ENCODE results near the gene WBP1.

Gene WBP1

DNA sequence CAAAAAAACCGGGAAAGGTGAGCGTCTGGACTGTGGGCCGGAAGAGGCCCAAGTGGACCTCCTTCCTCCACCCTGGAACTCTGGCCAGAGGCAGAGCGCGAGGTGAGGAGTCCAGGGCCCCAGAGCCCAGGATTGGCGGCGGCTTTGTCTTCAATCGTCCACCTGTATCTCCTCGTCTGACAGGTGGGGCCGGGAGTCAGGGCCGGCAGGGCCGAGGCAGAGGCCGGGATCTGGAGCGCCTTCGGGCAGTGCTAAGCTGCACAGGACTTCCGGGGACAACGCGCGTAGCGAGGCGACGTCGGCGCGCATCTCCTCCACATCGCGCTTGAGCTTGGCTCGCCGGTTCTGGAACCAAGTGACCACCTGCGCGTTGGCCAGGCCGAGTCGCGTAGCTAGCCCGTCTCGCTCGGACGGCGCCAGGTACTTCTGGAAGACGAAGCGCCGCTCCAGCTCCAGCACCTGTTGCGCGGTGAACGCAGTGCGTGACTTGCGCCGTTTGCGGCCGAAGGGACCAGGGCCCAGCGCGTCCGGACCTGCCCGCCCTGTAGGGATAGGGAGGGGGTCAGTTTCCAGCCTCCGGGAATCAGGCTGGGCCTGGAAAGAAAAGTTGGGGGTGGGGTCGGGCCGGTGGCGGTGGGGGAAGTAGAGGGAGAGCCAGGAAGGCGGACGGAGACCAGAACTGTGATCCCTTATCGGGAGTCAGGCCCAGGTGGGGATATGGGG, 39.7 kb downstream of the WBP1 start:
- H3K27ac ChIP-seq (ENCODE audit: low read depth in 2 of 2, low read length in 2 of 2), result no peak overlapping the region
- H3K36me3 ChIP-seq (ENCODE audit: control insufficient read depth in 2 of 2, insufficient read depth in 2 of 2, low read length in 2 of 2), result peaks cover 8 to 9% of the 10 kb centered on the region in 2 donors
- peak overlapping the region; percentile 26 to 33 for H3K9ac ChIP-seq (ENCODE audit: low read depth in 1 of 2, low read length in 2 of 2)
- peaks cover 25 to 30% of the 10 kb centered on the region in 2 donors for H3K4me1 ChIP-seq (ENCODE audit: control insufficient read depth in 2 of 2, insufficient read depth in 2 of 2, low read length in 2 of 2)
- H3K27me3 ChIP-seq (ENCODE audit: control insufficient read depth in 2 of 2, insufficient read depth in 2 of 2, low read length in 2 of 2), result peaks cover 14 to 34% of the 10 kb centered on the region in 2 donors
- H3K9me3 ChIP-seq (ENCODE audit: control insufficient read depth in 2 of 2, low read length in 2 of 2), result no peaks in the 10 kb centered on the region
- H3K4me3 ChIP-seq (ENCODE audit: low read length in 2 of 2), result peak overlapping the region; percentile 63 to 73

DNA sequence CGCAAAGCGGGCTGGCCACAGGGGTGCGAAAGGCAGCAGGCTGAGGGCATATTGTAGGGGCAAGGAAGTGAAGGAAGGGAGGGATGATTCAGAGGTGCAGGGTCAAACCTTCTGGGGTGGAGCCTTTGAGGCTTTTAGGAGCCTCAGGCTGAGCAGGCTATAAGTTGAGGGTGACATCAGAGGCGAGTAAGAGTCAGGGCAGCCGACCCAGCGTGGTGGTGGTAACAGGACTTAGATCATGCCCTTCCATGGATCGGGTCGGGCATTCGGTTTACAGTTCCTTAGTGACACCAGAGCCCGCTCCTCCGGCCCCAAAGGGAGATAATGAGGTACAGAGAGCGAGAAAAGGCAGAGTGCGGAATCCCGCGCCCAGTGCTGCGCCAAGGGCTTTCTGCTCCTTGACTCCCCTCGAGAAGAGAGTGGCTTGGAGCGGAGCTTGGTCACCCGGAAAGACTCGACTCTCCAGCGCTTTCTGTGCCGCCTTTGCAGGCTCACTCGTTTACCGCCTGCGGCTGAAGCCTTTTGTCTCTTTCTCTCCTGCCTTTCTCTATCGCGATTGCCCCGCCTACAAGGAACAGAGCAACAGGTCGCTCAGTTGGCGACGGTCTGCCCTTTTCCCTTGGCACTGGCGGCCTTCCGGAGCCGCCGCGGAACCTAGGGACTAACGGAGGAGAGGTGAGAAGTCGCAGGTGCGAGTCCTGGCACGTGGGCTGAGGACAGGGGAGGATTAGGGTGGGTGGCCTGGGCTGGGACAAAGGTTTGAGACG, 40.4 kb downstream of the WBP1 start:
- peak overlapping the region; percentile 63 to 73 for H3K4me3 ChIP-seq (ENCODE audit: low read length in 2 of 2)
- H3K4me1 ChIP-seq (ENCODE audit: control insufficient read depth in 2 of 2, insufficient read depth in 2 of 2, low read length in 2 of 2), result peaks cover 29 to 36% of the 10 kb centered on the region in 2 donors
- peak overlapping the region in 1 of 2 donors; percentile 33 for H3K9ac ChIP-seq (ENCODE audit: low read depth in 1 of 2, low read length in 2 of 2)
- H3K27ac ChIP-seq (ENCODE audit: low read depth in 2 of 2, low read length in 2 of 2), result no peak overlapping the region
- H3K9me3 ChIP-seq (ENCODE audit: control insufficient read depth in 2 of 2, low read length in 2 of 2), result no peaks in the 10 kb centered on the region
- H3K36me3 ChIP-seq (ENCODE audit: control insufficient read depth in 2 of 2, insufficient read depth in 2 of 2, low read length in 2 of 2), result peaks cover under 1 to 2% of the 10 kb centered on the region in 2 donors
- peaks cover 14 to 34% of the 10 kb centered on the region in 2 donors for H3K27me3 ChIP-seq (ENCODE audit: control insufficient read depth in 2 of 2, insufficient read depth in 2 of 2, low read length in 2 of 2)

DNA sequence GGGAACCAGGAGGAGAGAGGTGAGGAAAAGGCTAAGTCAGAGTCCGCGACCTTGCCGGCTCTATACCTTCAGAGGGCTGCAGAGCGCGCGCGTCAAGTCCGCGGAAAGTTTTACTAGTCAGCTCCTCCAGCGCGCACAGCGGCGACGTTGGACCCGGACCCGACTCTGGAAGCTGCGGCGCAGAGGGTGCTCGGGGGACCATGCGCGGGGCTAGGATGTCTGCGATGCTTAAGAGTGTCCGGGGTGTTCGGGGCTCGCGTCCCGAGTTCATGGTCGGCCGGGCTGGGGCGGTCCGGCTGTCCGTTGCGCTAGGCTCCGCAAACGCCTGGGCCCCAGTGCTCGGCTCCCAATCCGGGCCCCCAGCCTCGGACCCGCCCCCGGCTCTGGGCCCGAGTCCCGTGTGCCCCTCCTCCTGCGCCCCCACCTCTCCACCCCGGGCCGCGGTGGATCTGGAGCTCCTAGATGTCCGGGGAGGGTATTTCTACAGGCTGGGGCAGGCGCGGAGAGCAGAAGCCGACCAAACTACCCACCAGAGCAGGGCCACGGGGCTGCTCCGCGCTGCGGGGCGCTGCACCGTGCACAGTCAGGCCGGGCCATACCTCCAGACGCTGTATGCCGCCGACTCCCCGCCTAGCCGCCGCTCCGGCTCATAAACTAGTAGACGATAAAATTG, 41.2 kb downstream of the WBP1 start, which contains the start of gene LBX2:
Gene LBX2, minus strand, starts transcription at position 337 of the 673 bp plus-strand sequence. Its CDS starts 66 bp downstream, at position 271.
- H3K27me3 ChIP-seq (ENCODE audit: control insufficient read depth in 2 of 2, insufficient read depth in 2 of 2, low read length in 2 of 2), result peaks cover 14 to 34% of the 10 kb centered on the region in 2 donors
- H3K4me1 ChIP-seq (ENCODE audit: control insufficient read depth in 2 of 2, insufficient read depth in 2 of 2, low read length in 2 of 2), result peaks cover 35 to 41% of the 10 kb centered on the region in 2 donors
- no peaks in the 10 kb centered on the region for H3K9me3 ChIP-seq (ENCODE audit: control insufficient read depth in 2 of 2, low read length in 2 of 2)
- H3K9ac ChIP-seq (ENCODE audit: low read depth in 1 of 2, low read length in 2 of 2), result peak within 1 kb of the TSS in 1 of 2 donors; percentile 33
- no peaks in the 10 kb centered on the region for H3K36me3 ChIP-seq (ENCODE audit: control insufficient read depth in 2 of 2, insufficient read depth in 2 of 2, low read length in 2 of 2)
- H3K4me3 ChIP-seq (ENCODE audit: low read length in 2 of 2), result peak within 1 kb of the TSS; percentile 63 to 73
- no peak within 1 kb of the TSS for H3K27ac ChIP-seq (ENCODE audit: low read depth in 2 of 2, low read length in 2 of 2)

DNA sequence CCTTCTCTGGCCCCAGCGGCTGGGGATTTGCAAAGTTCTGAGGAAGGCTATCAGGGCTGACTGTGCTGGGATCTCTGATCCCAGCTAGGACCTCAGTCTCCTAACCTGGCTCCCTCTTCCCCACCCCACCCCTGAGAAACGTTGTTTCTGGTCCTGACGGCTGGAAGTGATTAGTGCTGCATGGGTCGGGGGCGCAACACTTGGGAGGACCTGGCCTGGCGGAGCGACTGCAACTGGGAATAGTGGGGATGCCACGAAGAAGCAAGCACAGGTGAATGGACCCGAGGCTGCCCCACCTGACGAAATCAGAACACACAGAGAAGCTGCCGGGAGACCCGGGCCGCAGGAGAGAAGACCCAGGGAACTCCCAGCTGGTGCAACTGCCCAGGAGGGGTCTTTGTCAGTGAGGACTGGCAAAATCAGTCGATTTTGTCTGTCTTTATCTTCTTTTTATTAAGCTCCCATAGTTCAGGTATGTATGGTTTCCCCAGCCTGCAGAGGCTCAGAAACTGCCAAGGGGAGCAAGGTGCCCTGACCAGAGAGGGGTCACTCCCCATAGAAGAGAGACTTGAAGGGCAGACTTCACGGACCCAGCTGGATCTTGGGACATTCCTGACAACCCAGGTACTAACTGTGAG, 41.8 kb downstream of the WBP1 start:
- Histone ChIP-seq H3K4me1 (ENCODE audit: control insufficient read depth in 2 of 2, insufficient read depth in 2 of 2, low read length in 2 of 2) (peaks cover 35 to 41% of the 10 kb centered on the region in 2 donors), H3K9me3 (ENCODE audit: control insufficient read depth in 2 of 2, low read length in 2 of 2) (no peaks in the 10 kb centered on the region), H3K27me3 (ENCODE audit: control insufficient read depth in 2 of 2, insufficient read depth in 2 of 2, low read length in 2 of 2) (peaks cover 14 to 34% of the 10 kb centered on the region in 2 donors), H3K27ac (ENCODE audit: low read depth in 2 of 2, low read length in 2 of 2) (no peak overlapping the region), H3K36me3 (ENCODE audit: control insufficient read depth in 2 of 2, insufficient read depth in 2 of 2, low read length in 2 of 2) (peaks cover 0 to 1% of the 10 kb centered on the region in 2 donors), H3K4me3 (ENCODE audit: low read length in 2 of 2) (no peak overlapping the region), H3K9ac (ENCODE audit: low read depth in 1 of 2, low read length in 2 of 2) (no peak overlapping the region)

DNA sequence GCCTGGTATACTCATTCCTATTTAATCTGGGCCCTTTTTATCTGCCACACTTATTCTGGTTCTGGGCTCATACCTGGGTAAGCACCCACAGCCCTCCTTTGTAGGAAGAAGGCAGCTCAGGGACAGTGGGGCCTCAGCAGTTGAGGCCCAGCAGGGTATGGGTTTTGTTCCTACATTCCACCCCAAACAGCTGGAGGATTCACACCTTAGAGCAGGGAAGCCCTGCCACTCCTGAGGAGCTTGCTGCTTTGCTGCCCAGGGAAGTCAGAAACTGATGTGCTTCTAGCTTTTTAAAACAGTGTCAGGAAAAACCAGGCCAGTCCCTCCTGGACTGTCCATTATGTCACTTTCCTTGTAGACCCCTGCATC, 42.3 kb downstream of the WBP1 start:
- no peak overlapping the region for H3K9ac ChIP-seq (ENCODE audit: low read depth in 1 of 2, low read length in 2 of 2)
- H3K27me3 ChIP-seq (ENCODE audit: control insufficient read depth in 2 of 2, insufficient read depth in 2 of 2, low read length in 2 of 2), result peaks cover 14 to 34% of the 10 kb centered on the region in 2 donors
- H3K4me3 ChIP-seq (ENCODE audit: low read length in 2 of 2), result no peak overlapping the region
- H3K27ac ChIP-seq (ENCODE audit: low read depth in 2 of 2, low read length in 2 of 2), result no peak overlapping the region
- H3K36me3 ChIP-seq (ENCODE audit: control insufficient read depth in 2 of 2, insufficient read depth in 2 of 2, low read length in 2 of 2), result peaks cover 3 to 6% of the 10 kb centered on the region in 2 donors
- H3K4me1 ChIP-seq (ENCODE audit: control insufficient read depth in 2 of 2, insufficient read depth in 2 of 2, low read length in 2 of 2), result peaks cover 40 to 42% of the 10 kb centered on the region in 2 donors
- no peaks in the 10 kb centered on the region for H3K9me3 ChIP-seq (ENCODE audit: control insufficient read depth in 2 of 2, low read length in 2 of 2)

DNA sequence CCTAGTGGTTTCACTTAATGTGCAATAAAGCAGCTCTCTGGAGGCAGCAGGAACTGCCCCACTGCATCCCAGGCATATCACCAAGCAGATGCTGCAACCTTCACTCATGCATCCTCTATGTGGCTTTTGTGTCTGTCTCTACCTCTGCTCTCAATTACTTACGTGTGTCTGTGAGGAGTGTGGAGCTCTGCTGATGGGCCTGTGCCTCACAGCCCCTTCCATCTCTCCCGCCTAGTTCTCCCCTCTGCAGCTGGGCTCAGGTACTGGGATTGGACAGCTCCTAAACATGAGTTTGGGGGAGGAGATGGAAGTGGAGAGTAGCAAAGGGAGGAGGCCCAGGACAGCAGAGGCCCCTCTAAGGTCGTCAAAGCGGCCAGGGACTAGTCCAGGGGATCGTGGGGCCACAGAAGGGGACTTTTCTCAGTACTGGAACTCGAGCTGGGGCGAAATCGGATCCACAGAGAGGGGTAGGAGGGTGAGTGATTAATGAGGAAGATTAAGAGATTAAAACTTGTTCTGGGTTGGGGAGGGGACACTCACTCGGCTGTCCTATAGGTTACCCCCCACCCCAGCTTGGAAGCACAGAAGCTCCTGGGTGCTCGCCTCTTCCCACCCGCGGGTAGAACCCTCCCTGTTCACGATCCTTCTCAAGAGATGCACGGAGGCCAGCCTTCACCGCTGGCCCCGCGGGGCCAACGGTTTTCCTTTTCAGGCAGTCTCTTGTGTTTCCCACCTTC, 43.3 kb downstream of the WBP1 start:
- Histone ChIP-seq H3K4me3 (ENCODE audit: low read length in 2 of 2) (peak overlapping the region; percentile 85 to 90), H3K9me3 (ENCODE audit: control insufficient read depth in 2 of 2, low read length in 2 of 2) (no peaks in the 10 kb centered on the region), H3K27me3 (ENCODE audit: control insufficient read depth in 2 of 2, insufficient read depth in 2 of 2, low read length in 2 of 2) (peaks cover 14 to 34% of the 10 kb centered on the region in 2 donors), H3K4me1 (ENCODE audit: control insufficient read depth in 2 of 2, insufficient read depth in 2 of 2, low read length in 2 of 2) (peaks cover 47 to 49% of the 10 kb centered on the region in 2 donors), H3K27ac (ENCODE audit: low read depth in 2 of 2, low read length in 2 of 2) (no peak overlapping the region), H3K9ac (ENCODE audit: low read depth in 1 of 2, low read length in 2 of 2) (no peak overlapping the region), H3K36me3 (ENCODE audit: control insufficient read depth in 2 of 2, insufficient read depth in 2 of 2, low read length in 2 of 2) (peaks cover 7 to 12% of the 10 kb centered on the region in 2 donors)

DNA sequence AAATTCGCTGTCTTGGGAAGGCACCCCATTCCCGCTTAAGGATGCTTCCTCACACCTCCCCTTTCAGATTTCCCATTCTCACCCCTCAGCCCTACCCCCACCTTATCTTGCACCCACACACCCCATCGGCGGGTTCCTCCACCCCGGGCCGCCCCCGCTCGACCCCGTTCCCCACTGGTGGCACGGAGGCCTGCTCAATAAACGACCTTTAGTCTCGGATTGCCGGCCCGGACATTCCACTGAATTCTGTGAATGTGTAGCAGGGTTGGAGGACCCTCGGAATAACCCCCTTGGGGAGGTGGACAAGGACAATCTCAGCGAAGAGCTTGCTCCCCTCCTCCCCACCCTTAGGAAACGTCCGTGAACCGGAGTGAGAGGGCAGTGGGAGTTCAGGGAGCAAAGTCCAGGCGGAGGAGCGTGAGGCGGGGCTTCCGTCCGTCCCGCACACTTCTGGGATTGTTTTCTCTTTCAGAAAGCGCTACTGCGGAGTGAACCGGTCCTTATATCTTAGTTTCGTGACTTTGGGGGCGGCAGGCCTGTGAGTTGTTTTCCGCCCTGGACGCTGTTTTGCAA, 44.0 kb downstream of the WBP1 start:
- no peaks in the 10 kb centered on the region for H3K9me3 ChIP-seq (ENCODE audit: control insufficient read depth in 2 of 2, low read length in 2 of 2)
- H3K4me3 ChIP-seq (ENCODE audit: low read length in 2 of 2), result peak overlapping the region; percentile 85 to 90
- peaks cover 7 to 12% of the 10 kb centered on the region in 2 donors for H3K36me3 ChIP-seq (ENCODE audit: control insufficient read depth in 2 of 2, insufficient read depth in 2 of 2, low read length in 2 of 2)
- peaks cover 54% of the 10 kb centered on the region in 2 donors for H3K4me1 ChIP-seq (ENCODE audit: control insufficient read depth in 2 of 2, insufficient read depth in 2 of 2, low read length in 2 of 2)
- peak overlapping the region; percentile 86 to 91 for H3K27ac ChIP-seq (ENCODE audit: low read depth in 2 of 2, low read length in 2 of 2)
- H3K9ac ChIP-seq (ENCODE audit: low read depth in 1 of 2, low read length in 2 of 2), result peak overlapping the region; percentile 92 to 94
- H3K27me3 ChIP-seq (ENCODE audit: control insufficient read depth in 2 of 2, insufficient read depth in 2 of 2, low read length in 2 of 2), result peaks cover 14 to 31% of the 10 kb centered on the region in 2 donors

DNA sequence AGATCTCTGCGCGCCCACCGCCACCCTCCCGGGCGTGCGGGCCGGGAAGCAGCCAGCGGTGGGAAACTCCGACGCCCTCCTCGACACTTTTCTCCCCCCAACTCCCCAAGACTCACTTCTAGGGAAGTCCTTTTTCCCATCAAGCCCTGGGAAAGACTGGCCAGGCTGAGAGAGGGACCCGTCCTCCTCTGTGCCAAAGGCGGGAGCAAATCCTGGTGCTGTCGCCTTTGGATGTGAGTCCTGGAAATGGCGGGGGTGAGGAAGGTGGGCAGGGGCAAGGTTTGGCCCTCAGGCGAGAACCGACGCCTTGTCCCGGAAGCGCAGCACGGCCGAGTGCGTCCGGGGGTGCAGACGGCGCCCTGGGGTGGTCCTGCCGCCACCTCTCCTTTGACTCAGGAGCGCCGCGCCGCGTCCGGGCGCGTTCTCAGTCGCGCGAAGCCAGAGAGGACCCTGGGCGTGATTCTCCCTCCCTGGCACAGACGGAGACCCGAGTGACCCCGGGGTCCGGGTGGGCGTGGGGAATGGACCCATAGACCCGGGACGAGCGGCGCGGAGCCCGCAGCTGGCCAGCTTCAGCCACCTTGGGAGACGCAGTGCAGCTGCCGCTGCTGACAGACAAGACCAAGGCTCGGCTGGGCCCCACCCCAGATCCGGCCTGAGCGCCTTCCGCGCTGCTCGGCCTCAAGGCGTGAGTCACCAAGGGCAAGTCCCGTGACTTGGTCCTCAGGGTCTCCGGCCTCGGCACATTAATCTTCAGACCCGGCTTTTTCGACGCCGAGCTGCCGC, 44.7 kb downstream of the WBP1 start:
- Histone ChIP-seq H3K4me3 (ENCODE audit: low read length in 2 of 2) (peak overlapping the region; percentile 85 to 90), H3K27me3 (ENCODE audit: control insufficient read depth in 2 of 2, insufficient read depth in 2 of 2, low read length in 2 of 2) (peaks cover 14 to 24% of the 10 kb centered on the region in 2 donors), H3K9ac (ENCODE audit: low read depth in 1 of 2, low read length in 2 of 2) (peak overlapping the region; percentile 92 to 94), H3K27ac (ENCODE audit: low read depth in 2 of 2, low read length in 2 of 2) (peak overlapping the region; percentile 86 to 91), H3K36me3 (ENCODE audit: control insufficient read depth in 2 of 2, insufficient read depth in 2 of 2, low read length in 2 of 2) (peaks cover 7 to 12% of the 10 kb centered on the region in 2 donors), H3K9me3 (ENCODE audit: control insufficient read depth in 2 of 2, low read length in 2 of 2) (no peaks in the 10 kb centered on the region), H3K4me1 (ENCODE audit: control insufficient read depth in 2 of 2, insufficient read depth in 2 of 2, low read length in 2 of 2) (peaks cover 49 to 51% of the 10 kb centered on the region in 2 donors)
